Stimulated activated CD4-positive, alpha-beta T cell treated with anti-CD3 and anti-CD28 coated beads, Interleukin-12 subunit alpha, Interleukin-12 subunit beta, amount 100 ng/mL, for 24 hours (primary cell): ENCODE data around the gene ARID1A.
"Not testable (repeated sequence)": the region's sequence is repeated elsewhere in the genome, so short reads cannot be mapped to it uniquely, and the experiment has no call there.

Source experiments
- DNase-seq, 2 experiments: peaks; one replicate each; pipeline ENCODE4 v3.0.0-alpha.2; 2020; ENCODE audit warnings: low read depth in 2 of 2

The ARID1A gene

GRCh38 chr1:26697978-26698849 lies 2.4 kb downstream of the ARID1A start:
- DNase-seq = no peak

- DNase-seq = no peak
Observed at GRCh38 chr1:26700711-26701110, 4.9 kb downstream of the ARID1A start.

GRCh38 chr1:26701266-26701994 lies 5.6 kb downstream of the ARID1A start:
- DNase-seq = no peak

GRCh38 chr1:26701995-26702679 lies 6.3 kb downstream of the ARID1A start:
- no peak for DNase-seq

- peak; percentile 20 to 41 for DNase-seq
Observed at GRCh38 chr1:26702680-26703038, 6.8 kb downstream of the ARID1A start.

- DNase-seq = no peak
Observed at GRCh38 chr1:26703478-26703877, 7.7 kb downstream of the ARID1A start.

- no peak for DNase-seq
Observed at GRCh38 chr1:26704629-26705028, 8.8 kb downstream of the ARID1A start.

- DNase-seq = not testable (repeated sequence)
Observed at GRCh38 chr1:26705227-26705626, 9.4 kb downstream of the ARID1A start.

GRCh38 chr1:26705788-26706311 lies 10.0 kb downstream of the ARID1A start:
- no peak for DNase-seq

GRCh38 chr1:26706315-26706714 lies 10.5 kb downstream of the ARID1A start:
- no peak for DNase-seq

GRCh38 chr1:26710811-26711210 lies 15.0 kb downstream of the ARID1A start:
- DNase-seq = no peak

- no peak for DNase-seq
Observed at GRCh38 chr1:26711777-26712176, 16.0 kb downstream of the ARID1A start.

GRCh38 chr1:26717017-26717491 lies 21.2 kb downstream of the ARID1A start:
- DNase-seq = no peak

GRCh38 chr1:26719205-26719604 lies 23.4 kb downstream of the ARID1A start:
- DNase-seq = no peak

- DNase-seq = no peak
Observed at GRCh38 chr1:26721669-26722355, 26.0 kb downstream of the ARID1A start.

- DNase-seq = peak; percentile 19 to 29
Observed at GRCh38 chr1:26723013-26723991, 27.5 kb downstream of the ARID1A start.

GRCh38 chr1:26724118-26724517 lies 28.3 kb downstream of the ARID1A start:
- DNase-seq = no peak

GRCh38 chr1:26724926-26725325 lies 29.1 kb downstream of the ARID1A start:
- DNase-seq = no peak

- not testable (repeated sequence) for DNase-seq
Observed at GRCh38 chr1:26725904-26726303, 30.1 kb downstream of the ARID1A start.

GRCh38 chr1:26726784-26727183 lies 31.0 kb downstream of the ARID1A start:
- no peak for DNase-seq
